T-helper 1 cell (primary cell): ENCODE data around the gene BFSP1.

ENCODE experiments used
- DNase-seq, 5 donors: peaks; one replicate each; pipeline ENCODE4 v3.0.0-alpha.2; 2012 to 2020

The BFSP1 gene

GRCh38 chr20:17495826-17496225 lies 35.4 kb downstream of the BFSP1 start:
- no peak for DNase-seq

GRCh38 chr20:17494201-17494600 lies 37.0 kb downstream of the BFSP1 start:
- DNase-seq = no peak

- DNase-seq = no peak
Measured at GRCh38 chr20:17493173-17493572, 38.0 kb downstream of the BFSP1 start.

GRCh38 chr20:17491488-17491887 lies 39.7 kb downstream of the BFSP1 start:
- DNase-seq = no peak

- DNase-seq = no peak
Measured at GRCh38 chr20:17491041-17491440, 40.1 kb downstream of the BFSP1 start.

- DNase-seq = no peak
Measured at GRCh38 chr20:17490501-17490900, 40.7 kb downstream of the BFSP1 start.

- no peak for DNase-seq
Measured at GRCh38 chr20:17488916-17489600, 42.1 kb downstream of the BFSP1 start.

GRCh38 chr20:17485017-17485416 lies 46.2 kb downstream of the BFSP1 start:
- DNase-seq = no peak

GRCh38 chr20:17482536-17482935 lies 48.6 kb downstream of the BFSP1 start:
- no peak for DNase-seq

GRCh38 chr20:17481661-17482060 lies 49.5 kb downstream of the BFSP1 start:
- no peak for DNase-seq

- no peak for DNase-seq
Measured at GRCh38 chr20:17480696-17481095, 50.5 kb downstream of the BFSP1 start.

- no peak for DNase-seq
Measured at GRCh38 chr20:17479063-17479657, 52.0 kb downstream of the BFSP1 start.

GRCh38 chr20:17473659-17474058 lies 57.5 kb downstream of the BFSP1 start:
- no peak for DNase-seq

- no peak for DNase-seq
Measured at GRCh38 chr20:17471606-17472187, 59.5 kb downstream of the BFSP1 start.

- DNase-seq = no peak
Measured at GRCh38 chr20:17470973-17471372, 60.2 kb downstream of the BFSP1 start.

- no peak for DNase-seq
Measured at GRCh38 chr20:17470521-17470920, 60.7 kb downstream of the BFSP1 start.

GRCh38 chr20:17469246-17470030 lies 61.7 kb downstream of the BFSP1 start:
- no peak for DNase-seq

- no peak for DNase-seq
Measured at GRCh38 chr20:17468073-17468840, 62.9 kb downstream of the BFSP1 start.

- no peak for DNase-seq
Measured at GRCh38 chr20:17467120-17467655, 64.0 kb downstream of the BFSP1 start.

- no peak for DNase-seq
Measured at GRCh38 chr20:17466641-17467040, 64.5 kb downstream of the BFSP1 start.

- no peak for DNase-seq
Measured at GRCh38 chr20:17465236-17465635, 65.9 kb downstream of the BFSP1 start.

- DNase-seq = no peak
Measured at GRCh38 chr20:17463711-17464110, 67.5 kb downstream of the BFSP1 start.

- DNase-seq = no peak
Measured at GRCh38 chr20:17461941-17462340, 69.2 kb downstream of the BFSP1 start.
